GM18520 (cell line): ENCODE measurements around the gene ANKRD62.

Experiments used
- ATAC-seq: cut with Tn5 transposase; IDR thresholded peaks from one replicate; pipeline ENCODE4 v1.9.1; 2021; ENCODE audit not compliant: unreplicated experiment

Gene ANKRD62

DNA sequence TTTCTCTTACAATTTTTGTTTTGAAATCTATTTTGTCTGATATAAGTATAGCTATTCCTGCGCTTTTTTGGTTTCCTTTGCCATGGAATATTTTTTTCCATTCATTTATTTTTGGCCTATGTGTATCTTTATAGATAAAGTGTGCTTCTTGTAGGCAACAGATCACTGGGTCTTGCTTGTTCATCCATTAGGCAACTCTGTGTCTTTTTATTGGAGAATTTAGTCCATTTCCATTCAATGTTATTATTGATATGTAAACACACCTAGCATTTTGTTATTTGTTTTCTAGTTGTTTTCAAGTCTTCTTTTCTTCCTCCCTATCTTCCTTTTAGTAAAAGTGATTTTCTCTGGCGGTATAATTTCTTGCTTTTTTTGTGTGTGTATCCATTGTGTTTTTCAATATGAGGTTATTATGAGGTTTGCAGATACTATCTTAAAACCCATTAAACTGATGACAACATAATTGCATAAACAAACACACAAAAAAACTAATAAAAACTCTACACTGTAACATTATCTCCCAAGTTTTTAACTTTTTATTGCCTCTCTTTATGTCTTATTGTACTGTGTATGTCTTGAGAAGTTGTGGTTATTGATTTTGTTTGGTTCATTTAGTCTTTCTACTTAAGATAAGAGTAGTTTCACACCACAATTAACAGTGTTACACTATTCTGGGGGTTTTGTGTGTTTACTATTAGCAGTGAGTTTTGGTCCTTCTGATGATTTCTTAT is 71.6 kb downstream of the ANKRD62 start:
- ATAC-seq: no peak
